HG02973 (cell line): ENCODE results near the gene CELSR2.

Experiments used
- ATAC-seq: cut with Tn5 transposase; IDR thresholded peaks from one replicate; pipeline ENCODE4 v1.9.1; 2021; ENCODE audit warnings: moderate library complexity; ENCODE audit not compliant: unreplicated experiment

Gene CELSR2

DNA sequence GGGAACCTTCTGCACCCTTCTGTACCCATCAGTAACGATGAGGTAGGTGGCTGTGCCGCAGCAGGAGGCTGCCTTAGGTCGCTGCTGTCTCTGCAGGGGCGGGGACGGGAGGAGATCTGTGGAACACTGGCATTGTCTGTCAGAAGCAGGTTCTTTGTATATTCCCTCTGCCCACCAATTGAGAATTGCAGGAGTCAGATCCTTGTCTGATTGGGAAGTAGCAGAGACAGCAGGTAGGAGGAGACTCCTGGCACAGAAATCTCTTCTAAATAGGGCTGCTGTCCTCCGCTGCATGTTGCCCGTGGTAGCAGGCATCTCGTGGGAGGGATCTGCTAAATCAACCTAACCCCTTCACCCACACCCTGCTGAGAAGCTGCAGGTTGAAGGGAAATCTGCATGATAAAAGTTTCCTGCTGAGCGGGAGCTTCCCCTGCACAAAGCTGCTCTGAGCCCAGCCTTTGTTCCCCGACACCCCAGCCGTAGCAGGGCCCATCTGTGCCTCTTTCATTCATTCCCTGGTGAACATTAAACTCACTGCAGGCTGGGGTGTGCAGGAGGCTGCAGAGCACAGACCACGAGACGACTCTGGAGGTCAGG is 19.7 kb upstream of the CELSR2 start:
- ATAC-seq, result no peak

DNA sequence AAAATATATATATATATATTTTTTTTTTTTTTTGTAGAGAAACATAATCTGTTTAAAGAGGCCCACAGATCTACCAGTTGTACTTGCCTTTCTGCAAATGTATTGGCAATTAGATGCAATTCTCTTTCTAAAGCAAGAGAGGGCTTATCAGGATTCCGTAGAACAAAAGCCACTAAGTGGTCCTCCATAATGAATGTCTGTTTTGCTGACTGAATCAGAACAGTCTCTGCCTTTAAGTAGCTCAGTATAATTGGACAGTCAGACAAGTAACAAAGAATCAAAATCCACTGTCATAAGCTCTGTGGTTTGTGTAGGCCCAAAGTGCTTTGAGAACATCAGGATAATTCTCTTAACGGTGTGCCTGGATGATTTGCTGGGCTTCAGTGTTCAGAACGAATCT is 18.3 kb upstream of the CELSR2 start:
- ATAC-seq, result no peak

DNA sequence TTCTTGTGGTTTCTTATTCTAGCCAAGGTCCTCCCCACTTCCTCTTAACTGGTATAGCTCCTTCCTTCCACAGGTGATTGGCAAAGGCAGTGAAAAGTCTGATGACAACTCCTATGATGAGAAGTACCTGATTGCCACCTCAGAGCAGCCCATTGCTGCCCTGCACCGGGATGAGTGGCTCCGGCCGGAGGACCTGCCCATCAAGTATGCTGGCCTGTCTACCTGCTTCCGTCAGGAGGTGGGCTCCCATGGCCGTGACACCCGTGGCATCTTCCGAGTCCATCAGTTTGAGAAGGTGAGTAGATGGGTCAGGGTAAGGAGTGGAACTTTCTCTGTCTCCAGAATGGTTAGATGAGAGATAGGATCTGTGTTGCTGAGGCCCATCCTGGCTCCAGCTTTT is 14.2 kb upstream of the CELSR2 start:
- ATAC-seq, result no peak

DNA sequence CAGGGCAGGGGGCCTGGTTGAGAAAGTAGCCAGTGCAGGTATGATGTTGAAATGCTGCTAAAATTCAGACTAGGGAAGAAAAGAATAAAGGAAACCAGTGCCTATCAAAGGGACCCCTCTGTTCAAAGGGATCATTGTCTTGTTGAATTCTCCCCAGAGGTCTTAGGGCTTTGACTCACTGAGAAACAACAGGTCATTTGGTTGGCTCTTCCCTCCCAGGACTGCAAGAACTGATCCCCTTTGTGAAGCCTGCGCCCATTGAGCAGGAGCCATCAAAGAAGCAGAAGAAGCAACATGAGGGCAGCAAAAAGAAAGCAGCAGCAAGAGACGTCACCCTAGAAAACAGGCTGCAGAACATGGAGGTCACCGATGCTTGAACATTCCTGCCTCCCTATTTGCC is 11.8 kb upstream of the CELSR2 start:
- ATAC-seq, result no peak

DNA sequence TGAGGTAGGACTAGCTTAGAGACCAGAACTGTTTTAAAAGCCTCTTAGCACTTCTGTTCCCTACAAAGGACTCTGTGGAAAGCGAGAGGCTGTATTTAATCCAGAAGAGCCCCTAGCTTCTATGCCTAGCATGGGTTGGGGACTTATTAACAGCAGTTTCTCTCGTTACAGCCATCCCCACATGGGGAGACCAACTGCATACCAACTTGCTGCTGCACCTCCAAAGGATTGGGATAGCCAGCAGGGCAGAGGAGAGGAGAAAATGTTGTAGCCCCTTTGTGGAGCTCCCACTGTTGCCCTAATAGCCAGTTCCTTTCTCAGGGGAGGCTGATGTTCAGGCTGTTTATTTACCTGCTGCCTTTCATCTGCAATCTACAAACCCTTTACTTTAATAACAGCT is 11.0 kb upstream of the CELSR2 start:
- ATAC-seq, result no peak

DNA sequence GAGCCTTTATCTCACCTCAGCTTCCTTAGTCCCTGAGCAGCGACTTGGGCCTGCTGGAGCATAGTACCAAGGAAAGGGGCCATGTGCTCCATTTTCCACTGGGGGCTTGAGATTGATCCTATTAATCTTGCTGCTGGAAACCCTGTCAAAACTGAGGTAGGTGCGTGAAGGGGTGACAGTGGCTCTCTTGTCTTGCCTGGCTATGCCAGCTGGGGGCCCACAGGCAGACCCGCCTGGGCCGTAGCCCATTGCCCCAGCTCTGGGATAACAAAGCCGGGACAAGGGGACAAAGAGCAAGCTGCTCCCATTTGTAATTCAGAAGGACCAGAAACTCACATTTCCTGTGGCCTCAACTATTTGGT is 10.3 kb upstream of the CELSR2 start:
- ATAC-seq, result no peak

DNA sequence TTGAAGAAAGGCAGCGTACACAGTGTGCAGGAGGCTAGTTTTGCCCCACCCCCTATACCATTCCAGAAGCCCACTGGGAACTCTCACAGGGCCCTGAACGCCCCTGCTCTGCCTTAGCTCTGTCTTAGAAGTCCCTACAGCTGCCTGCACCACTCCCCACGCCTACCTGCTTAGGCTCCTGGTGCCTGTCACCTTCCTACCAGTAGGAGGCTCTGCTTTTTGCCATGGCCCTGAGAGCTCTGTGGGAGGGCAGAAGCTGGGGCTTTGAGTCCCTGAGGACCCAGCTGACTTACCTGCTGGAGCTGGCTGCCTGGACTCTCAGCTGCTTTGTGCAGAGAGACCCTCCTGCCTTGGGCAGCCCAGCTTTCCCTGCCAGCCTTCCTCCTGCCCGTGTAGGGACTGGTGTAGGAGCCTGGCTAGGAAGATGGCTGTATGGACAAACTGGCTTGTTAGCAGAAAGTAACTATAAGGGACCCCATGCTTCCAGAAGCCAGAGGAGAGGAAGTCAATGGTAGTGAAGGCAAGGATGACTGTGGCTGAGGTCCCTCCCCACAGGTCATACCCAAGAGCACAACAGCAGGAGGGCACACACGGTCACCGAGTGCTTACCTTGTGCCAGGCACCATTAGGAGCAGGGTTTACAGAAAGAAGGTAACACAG is 9.8 kb upstream of the CELSR2 start:
- ATAC-seq, result peak; percentile 58

DNA sequence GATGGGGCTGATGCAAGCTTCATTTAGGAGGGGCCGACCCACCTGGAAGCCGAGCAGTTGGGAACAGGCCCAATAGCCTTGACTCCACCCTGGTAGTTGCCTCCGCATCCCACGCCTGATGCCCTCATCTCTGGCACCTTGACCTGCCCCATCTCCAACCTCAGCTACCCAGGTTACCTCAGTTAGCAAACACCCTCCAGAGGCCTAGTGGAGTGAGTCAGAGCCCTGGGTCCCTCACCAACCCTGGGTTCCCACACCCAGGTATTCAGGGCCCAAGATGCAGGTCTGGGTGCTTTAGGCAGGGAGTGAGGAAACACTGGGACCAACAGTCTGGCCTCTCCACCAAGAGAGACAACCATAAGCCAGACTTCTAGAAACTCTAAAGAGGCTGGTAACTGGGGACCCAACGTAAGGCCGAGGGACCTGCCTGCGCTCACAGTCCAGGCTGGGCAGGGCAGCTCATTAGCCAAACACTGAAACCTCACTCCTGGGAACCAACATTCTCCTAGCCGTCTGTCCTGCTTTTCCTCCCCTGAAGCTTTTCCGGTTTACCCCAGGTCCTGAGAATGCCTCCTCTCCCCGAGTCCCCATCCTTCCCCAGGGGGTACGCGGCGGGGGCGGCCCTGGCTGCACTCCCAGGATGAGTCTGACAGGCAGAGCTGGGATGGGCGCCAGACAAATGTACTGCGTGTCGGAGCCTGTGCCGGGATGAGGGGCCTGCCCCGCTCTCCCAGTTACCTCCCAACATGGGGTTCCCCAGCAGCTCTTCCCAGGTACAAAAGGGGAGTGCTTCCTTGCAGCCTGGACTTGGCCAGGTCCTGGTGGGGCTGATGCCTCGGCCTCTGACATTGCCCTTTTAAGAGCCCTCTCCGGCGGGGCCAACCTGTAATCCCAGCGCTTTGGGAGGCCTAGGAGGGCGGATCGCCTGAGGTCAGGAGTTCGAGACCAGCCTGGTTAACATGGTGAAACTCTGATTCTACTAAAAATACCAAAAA is 8.9 kb upstream of the CELSR2 start:
- ATAC-seq, result no peak

DNA sequence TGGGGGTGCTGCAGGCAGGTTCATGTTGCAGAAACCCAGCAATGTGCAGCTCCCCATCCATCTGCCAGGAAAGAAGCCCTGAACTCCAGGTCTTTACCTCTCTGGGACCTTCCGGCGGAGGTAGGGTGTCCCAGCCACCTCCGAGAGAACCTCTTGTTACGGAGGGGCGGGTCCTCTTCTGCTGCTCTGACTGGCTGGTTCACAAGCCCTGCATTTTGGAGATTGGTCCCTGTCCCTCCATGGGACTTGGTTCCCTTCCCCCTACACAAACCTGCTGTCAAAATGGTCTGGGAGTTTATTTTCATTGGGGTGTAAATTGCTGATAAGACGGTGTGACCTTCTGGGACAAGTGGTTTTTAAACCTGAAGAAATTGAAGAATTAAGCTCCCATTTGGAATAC is 8.0 kb upstream of the CELSR2 start:
- no peak for ATAC-seq

DNA sequence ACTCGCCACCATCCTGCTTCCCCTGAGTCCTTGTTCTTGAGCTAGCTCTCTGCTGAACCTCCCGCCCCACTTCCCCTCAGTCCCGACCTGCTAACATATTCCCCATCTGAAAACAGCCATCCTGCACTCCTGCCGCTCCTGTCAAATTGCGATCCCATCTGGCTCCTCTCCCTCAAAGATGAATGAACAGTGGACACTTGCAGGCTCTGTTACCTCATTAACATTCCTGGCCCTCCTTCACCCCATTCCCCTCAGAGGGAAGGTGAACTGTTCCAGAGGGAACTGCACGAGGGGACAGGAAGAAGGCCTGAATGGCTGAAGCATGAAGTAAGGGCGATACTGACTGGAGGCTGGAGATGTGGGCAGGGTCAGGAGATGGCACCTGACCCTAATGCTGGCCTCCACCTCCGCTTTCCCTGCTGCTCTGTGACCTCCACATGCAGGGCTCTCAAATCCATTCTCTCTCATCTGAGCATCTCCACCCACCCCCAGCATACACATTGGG is 7.4 kb upstream of the CELSR2 start:
- ATAC-seq, result no peak

DNA sequence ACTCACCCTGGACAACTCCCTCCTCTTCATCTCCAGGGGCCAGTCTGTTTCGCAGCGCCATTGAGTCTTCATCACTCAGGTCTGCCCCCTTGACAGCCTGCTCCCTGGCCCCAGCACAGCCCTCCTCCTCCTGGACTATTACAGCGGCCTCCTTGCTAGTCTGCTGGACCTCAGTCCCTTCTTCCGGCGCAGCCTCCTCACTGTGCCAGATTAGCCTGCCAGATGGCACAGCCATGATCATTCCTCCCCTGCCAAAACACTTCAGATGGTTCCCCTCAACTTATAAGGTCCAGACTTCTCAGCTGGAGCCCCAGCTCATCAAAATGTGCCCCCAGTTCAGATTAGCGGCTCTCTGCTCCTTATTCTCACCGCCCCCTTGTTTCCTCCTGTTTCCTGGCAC is 7.0 kb upstream of the CELSR2 start:
- no peak for ATAC-seq

DNA sequence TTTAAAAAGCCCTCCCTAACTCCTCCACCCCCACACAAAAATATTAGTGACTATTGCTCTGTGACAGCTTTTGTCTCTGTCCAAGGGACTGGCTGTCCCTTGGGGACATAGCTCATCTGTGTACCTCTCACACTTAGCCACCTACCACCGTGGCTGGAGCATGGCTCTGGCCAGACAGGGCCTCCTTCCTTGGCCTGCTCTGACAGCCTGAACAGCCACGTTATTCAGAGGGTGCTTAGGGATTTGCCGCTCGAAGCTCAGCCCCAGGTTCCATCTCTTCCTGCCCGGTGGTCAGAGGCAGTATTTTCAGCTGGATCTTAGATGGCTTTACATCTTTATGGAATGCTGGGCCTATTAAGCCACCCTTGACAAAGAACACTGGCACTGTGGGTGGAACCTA is 6.1 kb upstream of the CELSR2 start:
- ATAC-seq, result no peak

DNA sequence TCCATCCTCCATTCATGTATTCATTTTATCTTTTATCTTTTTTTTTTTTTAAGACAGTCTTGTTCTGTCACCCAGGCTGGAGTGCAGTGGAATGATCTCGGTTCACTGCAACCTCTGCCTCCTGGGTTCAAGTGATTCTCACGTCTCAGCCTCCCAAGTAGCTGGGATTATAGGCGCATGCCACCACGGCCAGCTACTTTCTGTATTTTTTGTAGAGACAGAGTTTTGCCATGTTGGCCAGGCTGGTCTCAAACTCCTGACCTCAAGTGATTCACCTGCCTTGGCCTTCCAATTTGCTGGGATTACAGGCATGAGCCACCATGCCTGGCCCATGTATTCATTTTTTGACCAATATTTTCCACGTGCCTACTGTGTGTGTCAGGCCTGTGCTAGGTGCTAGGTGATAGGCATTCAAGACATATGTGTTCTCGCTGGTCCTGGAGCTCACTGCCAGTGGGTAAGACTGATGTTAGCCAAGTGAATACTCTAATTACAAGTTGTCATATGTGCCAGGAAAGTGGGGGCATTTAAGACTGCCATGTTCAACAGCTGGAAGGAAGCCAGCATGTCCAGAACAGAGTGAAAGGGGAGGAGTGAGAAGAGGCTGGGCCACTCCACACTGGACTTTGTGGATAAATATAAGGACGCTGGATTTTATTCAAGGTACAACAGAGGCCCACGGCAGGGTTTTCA is 5.3 kb upstream of the CELSR2 start:
- ATAC-seq, result no peak

DNA sequence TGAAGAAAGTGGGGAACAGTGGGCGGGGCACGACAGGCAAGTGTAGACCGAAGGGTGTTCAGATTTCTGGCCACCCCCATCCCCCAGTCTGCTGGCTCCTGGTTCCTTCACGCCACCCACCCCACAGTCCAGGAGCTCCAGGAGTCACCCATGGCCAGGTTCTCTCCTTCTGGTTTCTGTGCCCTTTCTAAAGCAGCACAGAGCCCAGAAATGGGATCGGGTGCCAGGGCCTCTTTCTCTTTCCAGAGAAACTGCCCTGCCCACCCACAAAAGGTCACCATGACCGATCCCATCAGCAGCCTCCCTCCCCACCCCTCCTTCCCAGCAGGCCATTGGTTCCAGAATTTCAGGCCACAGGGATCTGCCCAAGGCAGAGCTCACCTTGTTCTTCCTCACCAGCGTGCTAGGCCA is 3.2 kb upstream of the CELSR2 start:
- ATAC-seq, result no peak

DNA sequence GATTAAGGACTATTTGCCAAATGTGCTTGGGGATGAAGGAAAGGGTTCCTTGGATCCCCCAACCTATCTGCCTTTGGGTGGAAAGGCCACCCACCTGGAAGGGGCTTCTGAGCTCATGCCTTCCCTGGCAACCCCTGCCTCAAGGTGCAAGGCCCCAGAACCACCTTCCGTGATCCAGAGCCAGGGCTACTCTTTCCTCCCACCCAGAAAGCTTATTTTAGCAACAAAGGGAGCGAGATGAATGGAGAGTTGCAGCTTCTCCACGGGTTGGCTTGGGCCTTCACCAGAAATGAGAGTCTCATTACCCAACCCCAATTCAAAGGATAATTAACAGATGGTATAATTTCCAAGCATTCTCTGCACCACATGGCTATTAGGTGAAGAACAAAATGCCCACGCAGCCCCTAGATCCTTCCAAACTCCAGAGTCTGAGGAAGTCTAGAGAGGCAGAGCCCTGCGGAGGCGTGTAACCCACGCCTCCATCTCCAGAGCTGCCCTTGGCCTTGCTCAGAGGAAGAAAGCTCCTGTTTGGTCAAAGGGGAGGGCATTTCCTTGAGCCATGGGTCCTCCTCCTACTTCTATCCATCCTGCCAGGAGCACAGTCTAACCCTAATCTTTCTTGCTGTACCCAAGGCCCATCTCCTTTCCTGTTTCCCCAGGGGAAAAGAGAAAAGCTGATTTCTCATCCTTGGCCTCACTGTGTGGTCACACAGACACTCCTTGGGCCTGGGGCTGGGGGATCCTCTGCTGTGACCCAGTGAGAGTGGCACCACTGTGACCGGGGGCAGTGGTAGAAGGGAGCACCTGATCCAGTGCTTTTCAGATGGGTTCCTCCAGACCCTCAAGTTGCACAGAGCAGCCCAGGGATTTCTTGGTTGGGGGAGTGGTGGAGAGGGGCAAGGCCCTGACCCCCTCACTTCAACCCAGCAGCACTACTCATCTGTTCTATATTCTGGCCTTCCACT is 1.7 kb upstream of the CELSR2 start:
- no peak for ATAC-seq

DNA sequence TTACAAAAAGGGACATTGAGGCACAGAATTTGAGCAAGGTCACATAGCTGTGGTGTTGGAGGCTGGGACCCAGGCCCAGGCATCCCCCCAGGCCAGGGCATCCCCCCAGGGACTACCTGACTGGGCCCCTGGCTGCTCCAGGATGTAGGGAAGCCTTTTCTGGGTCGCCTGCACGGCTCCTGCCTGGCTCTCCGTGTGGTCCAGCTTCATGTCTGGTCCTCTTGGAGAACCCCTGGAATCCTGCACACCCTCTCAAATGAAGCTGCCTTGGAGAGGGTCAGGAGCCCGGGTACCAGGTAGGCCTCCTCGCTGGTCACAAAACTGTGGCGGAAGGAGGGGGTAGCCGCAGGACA is 919 bp upstream of the CELSR2 start:
- no peak for ATAC-seq

DNA sequence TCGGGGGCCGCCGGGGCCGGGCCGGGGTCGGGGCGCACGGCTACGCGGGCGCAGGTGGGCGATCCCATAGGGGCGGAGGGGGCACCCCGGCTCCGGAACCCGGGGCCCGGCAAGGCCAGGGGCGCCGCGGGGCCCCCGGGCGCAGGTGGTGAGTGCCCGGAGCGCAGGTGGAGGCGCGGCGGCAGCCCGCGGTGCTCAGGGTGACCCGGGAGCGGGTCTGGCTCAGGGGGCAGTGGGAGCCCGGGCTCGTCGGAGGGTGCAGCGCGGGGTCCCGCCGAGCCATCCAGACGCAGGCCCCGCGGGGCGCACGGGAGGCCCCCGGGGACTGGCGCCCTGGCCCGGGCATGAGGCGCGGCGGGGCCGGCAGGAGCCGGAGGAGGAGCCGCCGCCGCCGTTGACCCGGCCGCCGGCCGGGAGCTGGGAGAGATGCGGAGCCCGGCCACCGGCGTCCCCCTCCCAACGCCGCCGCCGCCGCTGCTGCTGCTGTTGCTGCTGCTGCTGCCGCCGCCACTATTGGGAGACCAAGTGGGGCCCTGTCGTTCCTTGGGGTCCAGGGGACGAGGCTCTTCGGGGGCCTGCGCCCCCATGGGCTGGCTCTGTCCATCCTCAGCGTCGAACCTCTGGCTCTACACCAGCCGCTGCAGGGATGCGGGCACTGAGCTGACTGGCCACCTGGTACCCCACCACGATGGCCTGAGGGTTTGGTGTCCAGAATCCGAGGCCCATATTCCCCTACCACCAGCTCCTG is 489 bp downstream of the CELSR2 start:
- no peak for ATAC-seq

DNA sequence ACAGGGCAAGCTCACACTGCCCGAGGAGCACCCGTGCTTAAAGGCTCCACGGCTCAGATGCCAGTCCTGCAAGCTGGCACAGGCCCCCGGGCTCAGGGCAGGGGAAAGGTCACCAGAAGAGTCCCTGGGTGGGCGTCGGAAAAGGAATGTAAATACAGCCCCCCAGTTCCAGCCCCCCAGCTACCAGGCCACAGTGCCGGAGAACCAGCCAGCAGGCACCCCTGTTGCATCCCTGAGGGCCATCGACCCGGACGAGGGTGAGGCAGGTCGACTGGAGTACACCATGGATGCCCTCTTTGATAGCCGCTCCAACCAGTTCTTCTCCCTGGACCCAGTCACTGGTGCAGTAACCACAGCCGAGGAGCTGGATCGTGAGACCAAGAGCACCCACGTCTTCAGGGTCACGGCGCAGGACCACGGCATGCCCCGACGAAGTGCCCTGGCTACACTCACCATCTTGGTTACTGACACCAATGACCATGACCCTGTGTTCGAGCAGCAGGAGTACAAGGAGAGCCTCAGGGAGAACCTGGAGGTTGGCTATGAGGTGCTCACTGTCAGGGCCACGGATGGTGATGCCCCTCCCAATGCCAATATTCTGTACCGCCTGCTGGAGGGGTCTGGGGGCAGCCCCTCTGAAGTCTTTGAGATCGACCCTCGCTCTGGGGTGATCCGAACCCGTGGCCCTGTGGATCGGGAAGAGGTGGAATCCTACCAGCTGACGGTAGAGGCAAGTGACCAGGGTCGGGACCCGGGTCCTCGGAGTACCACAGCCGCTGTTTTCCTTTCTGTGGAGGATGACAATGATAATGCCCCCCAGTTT is 1.3 kb downstream of the CELSR2 start:
- ATAC-seq, result no peak
